IPS DF 6.9 (cell line): Measurements from ENCODE around the gene YWHAG.
"Not testable (repeated sequence)": the region's sequence is repeated elsewhere in the genome, so short reads cannot be mapped to it uniquely, and the experiment has no call there.

ENCODE experiments used
- DNase-seq: peaks from one replicate; pipeline ENCODE4 v3.0.0-alpha.2; 2013; ENCODE audit warnings: low read depth, low spot score
- H3K27ac ChIP-seq: one replicate; pipeline ENCODE4 v1.5.1; 2013; ENCODE audit warnings: low read length, control low read depth
- H3K27me3 ChIP-seq: 2 replicates; pipeline ENCODE4 v1.6.1; 2013; ENCODE audit warnings: mild to moderate bottlenecking, low read length; ENCODE audit not compliant: control insufficient read depth, insufficient read depth
- H3K36me3 ChIP-seq: 2 replicates; pipeline ENCODE4 v1.6.1; 2013; ENCODE audit warnings: low read length; ENCODE audit not compliant: control insufficient read depth, insufficient read depth
- H3K4me1 ChIP-seq: 2 replicates; pipeline ENCODE4 v1.6.1; 2013; ENCODE audit warnings: low read length; ENCODE audit not compliant: control insufficient read depth, insufficient read depth
- H3K4me3 ChIP-seq: 2 replicates; pipeline ENCODE4 v1.5.1; 2013; ENCODE audit warnings: mild to moderate bottlenecking, low read length
- H3K9me3 ChIP-seq: 2 replicates; pipeline ENCODE4 v1.6.1; 2013; ENCODE audit warnings: low read length, inconsistent platforms; ENCODE audit not compliant: control insufficient read depth, insufficient read depth
- WGBS: extraction: QIAGEN DNeasy Blood & Tissue Kit; methylation state at CpG from one replicate; pipeline ENCODE4 v1.1.7; 2013; ENCODE audit warnings: mixed read lengths, missing lambda C conversion rate; ENCODE audit not compliant: insufficient read length, insufficient coverage; 5-methylcytosine and 5-hydroxymethylcytosine counted together

The YWHAG gene

DNA sequence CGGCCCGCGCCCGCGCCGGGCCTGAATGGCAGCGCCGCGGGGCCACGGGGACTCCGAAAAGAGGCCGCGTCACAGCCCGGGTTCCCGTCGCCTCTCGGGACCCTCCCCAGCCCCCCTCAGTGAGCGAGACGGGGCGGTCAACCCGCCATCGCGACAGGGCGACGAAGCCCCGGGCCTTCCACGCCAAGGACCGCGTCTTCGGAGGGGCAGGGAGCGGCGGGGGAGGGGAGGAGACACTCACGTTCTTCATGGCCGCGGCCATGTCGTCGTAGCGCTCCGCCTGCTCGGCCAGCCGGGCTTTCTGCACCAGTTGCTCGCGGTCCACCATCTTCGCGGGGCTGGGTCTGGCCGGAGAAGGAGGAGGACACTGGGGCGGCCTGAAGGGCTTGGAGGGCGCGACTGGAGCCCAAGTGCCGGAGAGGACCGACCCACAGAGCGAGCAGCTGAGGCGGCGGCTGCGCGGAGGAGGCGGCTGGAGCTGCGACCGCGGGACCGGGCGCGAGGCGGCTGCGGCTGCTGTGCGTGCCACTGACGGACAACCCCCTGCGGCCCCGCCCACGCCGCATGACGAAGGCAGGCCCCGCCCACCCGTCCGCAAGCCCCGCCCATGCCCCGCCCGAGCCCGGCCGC, at the start of gene YWHAG:
Gene YWHAG, minus strand, starts transcription at position 511 of the 630 bp plus-strand sequence. Its CDS starts 183 bp downstream, at position 328.
- Histone ChIP-seq H3K9me3 (no peaks in the 10 kb centered on the region), H3K27ac (no peak within 1 kb of the TSS), H3K4me1 (peaks cover 6% of the 10 kb centered on the region; the same call in 1 of the 2 replicates), H3K4me3 (peak within 1 kb of the TSS; percentile 94), H3K27me3 (no peaks in the 10 kb centered on the region), H3K36me3 (peaks cover 2% of the 10 kb centered on the region; the same call in 1 of the 2 replicates)
- WGBS = no CpG with 5 or more reads among the region's 80 CpGs
- DNase-seq = no peak

DNA sequence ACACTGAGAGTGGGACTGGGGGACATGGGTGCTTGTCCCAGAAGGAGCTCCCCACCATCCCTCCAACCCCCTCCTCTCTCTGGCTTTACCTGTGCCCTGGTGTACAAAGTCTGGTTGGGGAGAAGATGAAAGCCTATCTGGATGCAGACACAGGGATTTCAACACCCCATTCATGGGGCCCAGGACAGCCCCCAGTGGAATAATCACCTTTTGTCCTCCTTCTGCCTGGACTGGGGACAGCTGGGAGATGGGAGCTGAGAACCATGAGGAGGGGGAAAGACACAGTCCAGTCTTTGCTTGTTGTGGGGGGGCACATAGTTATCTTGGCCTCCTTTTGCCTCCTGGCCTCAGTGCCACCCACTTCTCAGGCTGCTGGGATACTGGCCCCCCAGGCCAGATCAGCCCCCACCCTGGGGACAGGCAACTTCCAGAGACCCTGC, 49.4 kb upstream of the YWHAG start:
- Histone ChIP-seq H3K36me3 (no peaks in the 10 kb centered on the region), H3K9me3 (no peaks in the 10 kb centered on the region), H3K4me3 (no peak overlapping the region), H3K27me3 (no peaks in the 10 kb centered on the region), H3K4me1 (peaks cover 1% of the 10 kb centered on the region; the same call in 1 of the 2 replicates), H3K27ac (no peak overlapping the region)
- no peak for DNase-seq

DNA sequence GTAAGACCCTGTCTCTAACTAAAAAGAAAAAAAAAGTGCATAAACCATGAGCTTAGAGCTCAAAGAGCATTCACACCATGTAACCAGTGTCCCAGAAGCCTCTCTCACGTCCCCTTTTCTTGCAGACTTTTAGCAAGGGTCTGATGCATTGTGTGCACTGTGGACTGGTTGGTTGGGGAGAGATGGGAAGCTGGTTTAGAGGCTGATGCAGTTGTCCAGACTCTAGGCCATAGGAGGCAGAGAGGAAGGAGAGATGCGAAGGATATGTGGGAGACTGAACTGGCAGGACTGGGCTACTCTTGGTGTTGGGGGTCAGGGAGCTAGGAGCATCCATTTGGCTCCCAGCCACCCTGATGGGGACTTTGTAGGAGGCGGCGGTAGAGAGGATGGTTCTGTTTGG, 48.9 kb upstream of the YWHAG start:
- no peak for DNase-seq
- Histone ChIP-seq H3K4me1 (peaks cover 1% of the 10 kb centered on the region; the same call in 1 of the 2 replicates), H3K9me3 (no peaks in the 10 kb centered on the region), H3K27me3 (no peaks in the 10 kb centered on the region), H3K4me3 (no peak overlapping the region), H3K36me3 (no peaks in the 10 kb centered on the region), H3K27ac (no peak overlapping the region)
- WGBS = no CpG with 5 or more reads among the region's 4 CpGs

DNA sequence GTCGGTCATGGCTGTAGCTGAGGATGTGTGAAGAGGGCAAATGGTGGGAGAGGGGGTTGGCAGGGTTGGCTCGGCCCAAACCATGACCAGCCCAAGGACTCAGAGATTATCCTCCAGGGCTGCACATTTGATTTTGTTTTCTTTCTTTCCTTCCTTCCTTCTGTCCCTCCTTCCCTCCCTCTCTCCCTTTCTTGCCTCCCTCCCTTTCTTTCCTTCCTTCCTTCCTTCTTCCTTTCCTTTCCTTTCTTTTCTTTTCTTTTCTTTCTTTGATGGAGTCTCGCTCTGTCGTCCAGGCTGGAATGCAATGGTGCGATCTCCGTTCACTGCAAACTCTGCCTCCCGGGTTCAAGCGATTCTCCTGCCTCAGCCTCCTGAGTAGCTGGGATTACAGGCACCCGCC, 46.9 kb upstream of the YWHAG start:
- peaks cover 1% of the 10 kb centered on the region; the same call in 1 of the 2 replicates for H3K4me1 ChIP-seq
- WGBS = no CpG with 5 or more reads among the region's 9 CpGs

DNA sequence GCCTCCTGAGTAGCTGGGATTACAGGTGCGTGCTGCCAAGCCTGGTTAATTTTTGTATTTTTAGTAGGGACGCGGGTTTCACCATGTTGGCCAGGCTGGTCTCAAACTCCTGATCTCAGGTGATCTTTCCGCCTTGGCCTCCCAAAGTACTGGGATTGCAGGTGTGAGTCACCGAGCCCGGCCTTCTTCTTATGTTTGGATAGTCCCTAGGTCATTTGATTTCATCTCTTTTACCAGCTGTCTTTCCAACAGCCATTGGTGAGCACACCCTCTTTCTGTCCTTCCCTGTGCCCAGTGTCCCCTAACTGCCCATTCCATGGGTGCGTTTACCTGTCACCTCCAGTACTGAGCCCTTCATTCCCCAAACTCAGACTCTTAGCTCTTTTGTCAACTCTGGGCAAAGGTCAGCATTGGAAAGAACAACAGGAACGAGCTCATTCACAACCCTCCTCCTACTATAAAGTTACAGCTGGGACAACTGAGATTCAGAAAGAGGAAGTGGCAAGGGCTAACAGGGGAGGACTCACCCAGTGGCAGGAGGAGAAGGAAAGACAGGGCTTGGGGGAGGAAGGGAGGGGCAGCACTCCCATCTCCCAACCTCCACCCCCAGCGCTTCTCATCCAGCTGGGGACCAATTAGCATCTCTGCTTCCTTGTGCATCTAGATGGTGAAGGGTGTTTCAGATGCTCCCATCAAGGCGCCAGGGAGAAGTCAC, 45.1 kb upstream of the YWHAG start:
- DNase-seq = no peak
- Histone ChIP-seq H3K4me3 (no peak overlapping the region), H3K36me3 (no peaks in the 10 kb centered on the region), H3K27ac (no peak overlapping the region), H3K27me3 (no peaks in the 10 kb centered on the region), H3K9me3 (no peaks in the 10 kb centered on the region), H3K4me1 (no peaks in the 10 kb centered on the region)
- WGBS = no CpG with 5 or more reads among the region's 10 CpGs

More for the DNA sequence above, 46.9 kb upstream of the YWHAG start:
- H3K27me3 ChIP-seq = no peaks in the 10 kb centered on the region
- H3K9me3 ChIP-seq = no peaks in the 10 kb centered on the region
- H3K36me3 ChIP-seq = no peaks in the 10 kb centered on the region
- no peak overlapping the region for H3K4me3 ChIP-seq
- no peak for DNase-seq
- H3K27ac ChIP-seq = no peak overlapping the region

DNA sequence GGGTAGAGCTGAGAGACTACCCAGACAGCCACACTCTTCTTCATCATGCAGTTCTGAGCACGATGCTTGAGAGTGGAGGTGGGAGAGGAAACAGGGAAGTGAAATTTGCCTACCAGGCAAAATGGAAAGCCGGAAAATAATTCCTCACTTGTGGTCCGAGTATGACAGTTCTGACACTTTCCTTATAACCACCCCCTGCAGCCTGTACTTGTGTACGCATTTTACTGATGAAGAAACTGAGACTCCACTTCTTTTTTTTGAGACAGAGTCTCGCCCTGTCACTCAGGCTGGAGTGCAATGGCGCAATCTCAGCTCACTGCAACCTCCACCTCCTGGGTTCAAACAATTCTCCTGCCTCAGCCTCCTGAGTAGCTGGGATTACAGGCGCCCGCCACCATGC, 44.3 kb upstream of the YWHAG start:
- H3K4me3 ChIP-seq, H3K27ac ChIP-seq, H3K36me3 ChIP-seq, DNase-seq, H3K4me1 ChIP-seq, H3K27me3 ChIP-seq, H3K9me3 ChIP-seq: not testable (repeated sequence)
- no CpG with 5 or more reads among the region's 8 CpGs for WGBS

DNA sequence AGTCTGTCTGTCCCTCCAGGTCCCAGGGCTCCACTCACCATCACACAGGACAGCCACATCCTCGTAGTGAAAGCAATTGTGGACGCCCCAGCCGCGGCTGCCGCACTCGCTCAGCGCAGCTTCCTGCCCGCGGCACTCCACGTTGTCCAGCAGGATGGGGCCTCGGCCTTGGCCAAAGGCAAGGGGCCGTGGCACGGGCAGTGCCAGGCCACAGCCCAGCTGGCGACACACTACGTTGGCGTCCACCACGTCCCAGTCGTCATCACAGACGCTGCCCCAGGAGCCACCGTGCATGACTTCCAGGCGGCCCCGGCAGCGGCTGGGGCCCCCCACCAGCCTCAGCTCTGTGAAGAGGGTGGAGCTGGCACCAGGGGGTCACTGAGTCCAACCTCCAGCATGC, 41.5 kb upstream of the YWHAG start:
- Histone ChIP-seq H3K4me1 (peaks cover 7% of the 10 kb centered on the region; the same call in 1 of the 2 replicates), H3K27ac (no peak overlapping the region), H3K9me3 (no peaks in the 10 kb centered on the region), H3K36me3 (no peaks in the 10 kb centered on the region), H3K27me3 (no peaks in the 10 kb centered on the region), H3K4me3 (no peak overlapping the region)
- no CpG with 5 or more reads among the region's 23 CpGs for WGBS
- no peak for DNase-seq

DNA sequence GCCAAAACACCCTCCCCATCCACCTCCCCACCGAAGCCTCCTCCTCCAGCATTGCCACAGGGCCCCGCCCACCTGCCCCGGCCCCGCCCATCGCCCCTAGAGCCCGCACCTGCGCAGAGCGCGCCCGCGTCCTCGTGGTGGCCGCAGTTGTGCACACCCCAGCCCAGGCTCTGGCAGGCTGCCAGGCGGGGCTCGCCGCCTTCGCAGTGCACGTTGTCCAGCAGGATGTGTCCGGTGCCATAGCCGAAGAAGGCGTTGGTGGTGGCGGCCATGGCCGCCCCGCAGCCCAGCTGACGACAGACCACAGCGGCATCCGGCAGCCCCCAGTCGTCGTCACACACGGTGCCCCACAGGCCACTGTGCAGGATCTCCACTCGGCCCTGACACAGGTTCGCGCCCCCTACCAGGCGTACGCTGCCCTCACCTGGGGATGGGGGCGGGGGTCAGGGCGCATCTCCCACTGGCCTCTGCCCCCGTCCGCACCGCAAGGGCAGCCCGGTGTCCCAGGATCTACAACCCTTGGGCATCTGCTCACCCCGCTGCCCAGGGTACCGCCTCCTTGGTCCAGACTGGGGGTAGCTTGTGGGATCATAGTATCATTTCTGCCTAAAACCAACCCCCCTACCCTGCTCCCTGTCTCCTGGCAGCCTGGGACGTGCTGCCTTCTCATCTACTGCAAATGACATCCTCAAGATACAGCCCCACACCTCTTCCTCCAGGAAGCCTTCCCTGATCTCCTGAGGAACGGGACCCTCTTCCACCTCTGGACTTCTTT, 38.8 kb upstream of the YWHAG start:
- H3K4me1 ChIP-seq = peaks cover 9% of the 10 kb centered on the region; the same call in 1 of the 2 replicates
- no CpG with 5 or more reads among the region's 45 CpGs for WGBS
- H3K9me3 ChIP-seq = no peaks in the 10 kb centered on the region
- no peaks in the 10 kb centered on the region for H3K36me3 ChIP-seq
- no peaks in the 10 kb centered on the region for H3K27me3 ChIP-seq
- DNase-seq = no peak
- no peak overlapping the region for H3K27ac ChIP-seq
- H3K4me3 ChIP-seq = no peak overlapping the region

DNA sequence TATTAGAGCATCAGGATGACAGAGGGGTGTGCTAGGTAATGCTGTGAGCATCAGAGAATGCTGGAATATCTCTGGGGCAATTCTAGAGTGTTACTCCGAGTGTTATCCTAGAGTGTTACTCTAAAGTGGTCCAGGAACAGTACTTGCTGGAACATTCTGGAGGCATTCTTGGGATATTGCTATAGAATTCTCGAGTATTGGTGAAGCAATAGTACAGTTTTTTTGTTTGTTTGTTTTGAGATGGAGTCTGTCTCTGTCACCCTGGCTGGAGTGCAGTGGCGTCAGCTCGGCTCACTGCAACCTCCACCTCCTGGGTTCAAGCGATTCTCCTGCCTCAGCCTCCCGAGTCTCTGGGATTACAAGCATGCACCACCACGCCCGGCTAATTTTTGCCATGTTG, 38.1 kb upstream of the YWHAG start:
- Histone ChIP-seq H3K4me3 (no peak overlapping the region), H3K27ac (no peak overlapping the region), H3K9me3 (no peaks in the 10 kb centered on the region), H3K4me1 (peaks cover 9% of the 10 kb centered on the region; the same call in 1 of the 2 replicates), H3K36me3 (no peaks in the 10 kb centered on the region), H3K27me3 (no peaks in the 10 kb centered on the region)
- WGBS = no CpG with 5 or more reads among the region's 8 CpGs
- DNase-seq = no peak

DNA sequence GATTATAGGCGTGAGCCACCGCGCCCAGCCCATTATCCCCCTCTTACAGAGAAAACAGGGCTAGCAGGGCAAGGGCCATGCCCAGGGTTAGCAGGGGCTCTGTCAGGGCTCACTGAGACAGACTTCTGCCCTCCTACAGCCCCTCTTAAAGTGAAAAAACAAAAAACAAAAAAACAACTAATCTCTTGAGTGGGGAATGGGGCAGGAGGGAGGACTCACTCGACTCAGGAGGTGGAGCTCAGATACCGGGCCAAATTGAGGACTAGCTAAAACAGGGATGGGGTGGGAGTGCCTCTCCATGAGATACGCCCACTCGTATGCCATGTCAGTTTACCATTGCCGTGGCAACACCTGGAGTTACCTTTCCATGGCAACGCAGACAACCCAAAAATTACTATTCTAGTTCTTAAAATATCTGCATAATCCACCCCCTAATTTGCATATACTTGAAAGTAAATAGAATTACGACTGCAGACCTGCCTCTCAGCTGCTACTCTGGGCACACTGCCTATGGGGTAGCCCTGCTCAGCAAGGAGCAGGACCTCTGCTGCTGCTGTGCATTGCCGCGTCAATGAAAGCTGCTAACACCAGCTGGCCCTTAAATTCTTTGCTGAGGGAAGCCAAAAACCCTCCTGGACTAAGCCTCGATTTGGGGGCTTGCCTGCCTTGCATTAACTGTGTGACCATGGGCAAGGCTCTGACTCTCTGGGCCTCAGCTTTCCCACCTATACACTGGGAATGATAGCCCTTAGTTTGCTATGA, 37.4 kb upstream of the YWHAG start:
- no CpG with 5 or more reads among the region's 13 CpGs for WGBS
- peak; percentile 60 for DNase-seq

More for the DNA sequence above, 37.4 kb upstream of the YWHAG start:
- Histone ChIP-seq H3K27me3 (no peaks in the 10 kb centered on the region), H3K4me1 (peaks cover 9% of the 10 kb centered on the region; the same call in 1 of the 2 replicates), H3K36me3 (no peaks in the 10 kb centered on the region), H3K9me3 (no peaks in the 10 kb centered on the region), H3K4me3 (no peak overlapping the region), H3K27ac (no peak overlapping the region)
